ENCODE data around the gene EHF.

GRCh38 chr11:34674038-34674437, 53.1 kb downstream of the EHF start:
- TF ChIP-seq CTCF (IDR thresholded peaks at IDR 0.05) (no peak), ZFX (IDR thresholded peaks at IDR 0.05; ENCODE audit: borderline replicate concordance) (no peak)

Data from 22Rv1 (cell line).